Heart left ventricle (tissue), 16 donors: ENCODE results near the gene VSIG8. TPM values are rescaled to one million over a fixed set of nuclear protein-coding genes. Genes with fewer than 3 reads are reported as not detected.

ENCODE experiments used
- ATAC-seq, 4 donors: fragments of 200-7000 bp; cut with Tn5 transposase; one replicate each; pipeline ENCODE4 v1.9.1; 2020 to 2022; ENCODE audit warnings: moderate library complexity in 4 of 4, mild to moderate bottlenecking in 3 of 4, moderate number of reproducible peaks in 1 of 4
- DNase-seq, 5 donors: peaks; one replicate each; pipeline ENCODE4 v3.0.0-alpha.2; 2020
- H3K27ac ChIP-seq, 12 donors: fragments of 200-600 bp; sonication (generic) in 4 of 12; one replicate each; pipeline versions ENCODE4 v1.5.0 to v1.8.0; 2016 to 2022; ENCODE audit warnings: mild to moderate bottlenecking in 2 of 12
- H3K27me3 ChIP-seq, 9 donors: fragments of 200-600 bp; sonication (generic) in 2 of 9; one replicate each; pipeline versions ENCODE4 v1.5.1 to v1.8.0; 2016 to 2022; ENCODE audit warnings: mild to moderate bottlenecking in 3 of 9
- H3K36me3 ChIP-seq, 9 donors: fragments of 200-600 bp; sonication (generic) in 2 of 9; one replicate each; pipeline versions ENCODE4 v1.5.0 to v1.8.0; 2018 to 2022; ENCODE audit warnings: mild to moderate bottlenecking in 2 of 9
- H3K4me1 ChIP-seq, 12 donors: fragments of 200-600 bp; sonication (generic) in 4 of 12; one replicate each; pipeline versions ENCODE4 v1.5.0 to v1.8.0; 2016 to 2022; ENCODE audit warnings: mild to moderate bottlenecking in 3 of 12
- H3K4me3 ChIP-seq, 12 donors: fragments of 200-600 bp; sonication (generic) in 4 of 12; one replicate each; pipeline versions ENCODE4 v1.5.0 to v1.8.0; 2017 to 2022; ENCODE audit warnings: mild to moderate bottlenecking in 9 of 12, moderate library complexity in 4 of 12
- H3K9me3 ChIP-seq, 12 donors: fragments of 200-600 bp; sonication (generic) in 4 of 12; one replicate each; pipeline versions ENCODE4 v1.5.0 to v1.8.0; 2016 to 2022; ENCODE audit warnings: mild to moderate bottlenecking in 1 of 12
- CTCF ChIP-seq, 12 donors: fragments of 200-600 bp; sonication (generic) in 4 of 12; IDR thresholded peaks; one replicate each; pipeline versions ENCODE4 v1.5.0 to v1.8.0; 2018 to 2022; ENCODE audit warnings: antibody characterized with exemption in 12 of 12, mild to moderate bottlenecking in 5 of 12
- POLR2A ChIP-seq, 2 donors: fragments of 450-650 bp; IDR thresholded peaks; one replicate each; pipeline ENCODE4 v1.6.1; 2017; ENCODE audit warnings: antibody characterized with exemption in 2 of 2, mild to moderate bottlenecking in 2 of 2, moderate library complexity in 2 of 2
- WGBS, 4 donors: extraction: QIAGEN DNeasy Blood & Tissue Kit in 2 of 4; methylation state at CpG; one replicate each; pipeline versions ENCODE4 v1.1.5 to v1.1.7; 2013 to 2018; 5-methylcytosine and 5-hydroxymethylcytosine counted together
- intact Hi-C, 10 donors: fragments of 100-400 bp; cut with DNase I; formaldehyde crosslinking; loops; one replicate each; pipeline versions ENCODE4 v1.11.1 to v1.14.2; 2022
- polyA plus RNA-seq, 2 donors: library from polyadenylated mRNA; stranded (reverse); fragments of 200-250 nt; gene quantifications; one replicate each; pipeline ENCODE4 v1.2.3, GENCODE V29; 2013
- total RNA-seq, 9 donors: library from RNA; depleted of rRNA in 2 of 9; stranded (reverse); fragments of >200 nt in 2 of 9; fragmentation: NEBNext Ultra II Directional in 3 of 9; extraction: Animal tissue kit (Norgen Biotek cat#: 25700) in 3 of 9; gene quantifications; one replicate each; pipeline versions ENCODE4 v1.1.0 to v1.2.4, GENCODE V29; 2016 to 2023
- donor health status: ischemic (EF 13 %, LVEDD 7.1; RV severe dilation, severe dysfunction).
- donor health status: healthy with polysubstance abuse.
- donor health status: DM: no; HTN: yes; CAD: no.
- donor health status: DM: no; HTN: no; CAD: no.
- donor health status: ischemic (EF 25% LVEDD 6.9; RV normal size, moderate dysfunction).
- donor health status: ischemic (EF 25% LVEDD 5.7; RV mildly dilated, moderate dysfunction).
- donor health status: healthy.
- donor health status: DM: yes; HTN: yes; CAD: no.
- donor health status: ischemic (EF 35%, LVEDD 5.7; RV mildly dilated, moderate dysfunction).
- donor health status: nonischemic (EF 11% LVEDD 7.7; RV severe dilation, severe dysfunction).
- donor health status: DM: yes; HTN: yes; CAD: no.
- donor health status: PGD.
- donor health status: ischemic (EF 29% LVEDD 5.4; RV normal size, mild dysfunction).
- donor health status: nonischemic (EF 23%, LVEDD 6.1; RV moderate dilation, normal function).

Gene VSIG8
- total and polyA plus RNA-seq, 11 donors, result 0.27 TPM; not detected in 10

- TF ChIP-seq POLR2A (IDR thresholded peaks at IDR 0.05) (peak in 1 of 2 donors; percentile 87), CTCF (IDR thresholded peaks at IDR 0.05) (peak in 4 of 12 donors; percentile 13 to 36 (median 30))
- DNase-seq, result peak; percentile 90 to 95 (median 92)
- Histone ChIP-seq H3K27ac (peak overlapping the region; percentile 90 to 99 (median 98)), H3K36me3 (no peaks in the 10 kb centered on the region), H3K9me3 (no peaks in the 10 kb centered on the region), H3K4me3 (peak overlapping the region; percentile 68 to 96 (median 78)), H3K4me1 (peaks cover 0 to 24% (median 11%) of the 10 kb centered on the region in 12 donors), H3K27me3 (no peaks in the 10 kb centered on the region)
- intact Hi-C loops, result loop anchor here in 8 of 10 donors (2.0 to 10.0 kb wide), 8 partner anchors 33 to 74 kb away; partner anchors contain the start of genes TAGLN2 (in 6 of the 8), DUSP23 (in 1 of the 8) and FCRL6 (in 1 of the 8)
- WGBS, 4 donors, result 0 to 5% (median 1%) methylated on average over 14 to 59 of the region's 59 CpGs
- ATAC-seq, result peak; percentile 82 to 98 (median 94)
Measured at GRCh38 chr1:159854693-159855192, 7.7 kb downstream of the VSIG8 start.

- Histone ChIP-seq H3K9me3 (no peaks in the 10 kb centered on the region), H3K27ac (peak overlapping the region; percentile 90 to 99 (median 98)), H3K36me3 (no peaks in the 10 kb centered on the region), H3K4me1 (peaks cover 0 to 27% (median 11%) of the 10 kb centered on the region in 12 donors), H3K4me3 (peak overlapping the region; percentile 68 to 96 (median 78)), H3K27me3 (no peaks in the 10 kb centered on the region)
- peak; percentile 85 to 93 (median 89) for ATAC-seq
- DNase-seq, result peak; percentile 83 to 89 (median 85)
- WGBS, 4 donors, result 0 to 3% (median 1%) methylated on average over 13 to 31 of the region's 31 CpGs
- intact Hi-C loops, result loop anchor here in 8 of 10 donors (2.0 to 10.0 kb wide), 8 partner anchors 33 to 73 kb away; partner anchors contain the start of genes TAGLN2 (in 6 of the 8), DUSP23 (in 1 of the 8) and FCRL6 (in 1 of the 8)
- TF ChIP-seq POLR2A (IDR thresholded peaks at IDR 0.05), result no peak
- no peak for TF ChIP-seq CTCF (IDR thresholded peaks at IDR 0.05)
Measured at GRCh38 chr1:159854116-159854692, 8.3 kb downstream of the VSIG8 start.

- Histone ChIP-seq H3K36me3 (no peaks in the 10 kb centered on the region), H3K4me3 (peak overlapping the region in 11 of 12 donors; percentile 68 to 96 (median 78)), H3K27ac (peak overlapping the region; percentile 90 to 99 (median 98)), H3K27me3 (no peaks in the 10 kb centered on the region), H3K9me3 (no peaks in the 10 kb centered on the region), H3K4me1 (peaks cover 0 to 32% (median 11%) of the 10 kb centered on the region in 12 donors)
- no peak for DNase-seq
- ATAC-seq, result peak in 1 of 4 donors; percentile 10
- TF ChIP-seq CTCF (IDR thresholded peaks at IDR 0.05) (no peak), POLR2A (IDR thresholded peaks at IDR 0.05) (no peak)
- intact Hi-C loops, result loop anchor here in 8 of 10 donors (2.0 to 10.0 kb wide), 8 partner anchors 34 to 74 kb away; partner anchors contain the start of genes TAGLN2 (in 6 of the 8), DUSP23 (in 1 of the 8) and FCRL6 (in 1 of the 8)
- 18 to 21% (median 20%) methylated on average over 6 of the region's 6 CpGs for WGBS, 4 donors
Measured at GRCh38 chr1:159853417-159854115, 8.9 kb downstream of the VSIG8 start.
